Ectodermal cell (in vitro differentiated cells): ENCODE data around the gene TOP1.
"Not testable (repeated sequence)": the region's sequence is repeated elsewhere in the genome, so short reads cannot be mapped to it uniquely, and the experiment has no call there.

Source experiments
- H3K27ac ChIP-seq: 2 replicates; pipeline ENCODE4 v1.7.0; 2013; ENCODE audit warnings: mild to moderate bottlenecking, low read depth, low read length; ENCODE audit not compliant: insufficient read depth, poor library complexity, severe bottlenecking
- H3K27me3 ChIP-seq: 2 replicates; pipeline ENCODE4 v1.7.0; 2013; ENCODE audit warnings: mild to moderate bottlenecking, low read length; ENCODE audit not compliant: insufficient read depth, control insufficient read depth, poor library complexity, severe bottlenecking
- H3K36me3 ChIP-seq: one replicate; pipeline ENCODE4 v1.7.0; 2013; ENCODE audit warnings: low read length; ENCODE audit not compliant: control insufficient read depth, insufficient read depth
- H3K4me1 ChIP-seq: one replicate; pipeline ENCODE4 v1.7.0; 2013; ENCODE audit warnings: low read length; ENCODE audit not compliant: control insufficient read depth, insufficient read depth
- H3K4me3 ChIP-seq: 2 replicates; pipeline ENCODE4 v1.7.0; 2013; ENCODE audit warnings: low read depth, low read length, control low read depth; ENCODE audit not compliant: insufficient read depth
- H3K9me3 ChIP-seq: 2 replicates; pipeline ENCODE4 v1.7.0; 2013; ENCODE audit warnings: mild to moderate bottlenecking, low read length, moderate library complexity; ENCODE audit not compliant: control insufficient read depth
- WGBS, 2 experiments: methylation state at CpG; one replicate each; pipeline ENCODE4 v1.1.7; 2013; ENCODE audit warnings: missing lambda C conversion rate in 2 of 2; 5-methylcytosine and 5-hydroxymethylcytosine counted together

Gene TOP1

GRCh38 chr20:41003936-41004294 is 24.7 kb upstream of the TOP1 start:
- H3K36me3 ChIP-seq, H3K9me3 ChIP-seq, H3K4me1 ChIP-seq, H3K27ac ChIP-seq, H3K4me3 ChIP-seq, H3K27me3 ChIP-seq: not testable (repeated sequence)
- WGBS, 2 experiments: 86 to 92% methylated on average over 6 of the region's 6 CpGs

DNA sequence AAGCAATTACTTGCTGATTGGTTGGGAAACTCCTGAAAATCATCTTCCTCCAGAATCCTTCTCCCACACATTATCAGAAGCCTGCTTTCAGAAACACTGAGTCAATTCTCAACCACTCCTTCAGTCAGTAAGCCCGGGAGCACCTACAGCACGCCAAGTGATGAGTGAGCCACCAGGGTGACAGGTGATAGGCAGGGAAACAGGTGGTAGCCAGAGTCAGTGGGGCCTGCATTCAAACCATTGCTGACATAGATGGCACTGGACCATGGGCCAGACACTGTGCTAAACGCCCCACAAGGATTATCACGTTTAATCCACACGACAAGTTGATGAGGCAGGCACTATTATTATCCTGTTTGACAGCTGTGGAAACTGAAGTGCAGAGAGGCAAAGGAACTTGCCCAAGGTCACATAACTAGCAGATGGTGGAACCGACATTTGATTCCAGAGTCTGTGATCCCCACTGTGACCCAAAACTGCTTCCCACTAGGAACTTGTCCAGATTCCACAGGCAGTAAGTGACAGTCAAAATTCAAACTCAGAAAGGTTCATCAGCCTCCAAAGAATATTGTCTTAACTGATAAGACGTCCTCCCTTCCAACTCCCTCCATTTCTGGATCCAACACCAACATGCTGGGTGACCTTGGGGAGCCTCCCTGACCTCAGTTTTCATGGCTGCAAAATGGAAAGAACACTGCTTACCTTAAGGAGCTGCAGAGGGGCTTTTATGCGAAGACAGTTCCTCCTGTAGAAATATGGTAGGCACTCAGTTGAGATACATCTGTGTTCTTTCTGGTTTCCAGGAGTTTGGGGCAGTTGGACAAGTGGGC is 23.9 kb upstream of the TOP1 start:
- 91 to 93% methylated on average over 8 of the region's 8 CpGs for WGBS, 2 experiments
- H3K36me3 ChIP-seq: no peaks in the 10 kb centered on the region
- no peaks in the 10 kb centered on the region for H3K27me3 ChIP-seq
- no peak overlapping the region for H3K4me3 ChIP-seq
- no peaks in the 10 kb centered on the region for H3K4me1 ChIP-seq
- H3K27ac ChIP-seq: no peak overlapping the region
- H3K9me3 ChIP-seq: peaks cover 2% of the 10 kb centered on the region

GRCh38 chr20:41005361-41005729 is 23.3 kb upstream of the TOP1 start:
- no peaks in the 10 kb centered on the region for H3K4me1 ChIP-seq
- 94% methylated on average over 4 of the region's 4 CpGs for WGBS, 2 experiments
- H3K36me3 ChIP-seq: no peaks in the 10 kb centered on the region
- no peak overlapping the region for H3K27ac ChIP-seq
- H3K9me3 ChIP-seq: peaks cover 2% of the 10 kb centered on the region
- no peak overlapping the region for H3K4me3 ChIP-seq
- H3K27me3 ChIP-seq: no peaks in the 10 kb centered on the region

DNA sequence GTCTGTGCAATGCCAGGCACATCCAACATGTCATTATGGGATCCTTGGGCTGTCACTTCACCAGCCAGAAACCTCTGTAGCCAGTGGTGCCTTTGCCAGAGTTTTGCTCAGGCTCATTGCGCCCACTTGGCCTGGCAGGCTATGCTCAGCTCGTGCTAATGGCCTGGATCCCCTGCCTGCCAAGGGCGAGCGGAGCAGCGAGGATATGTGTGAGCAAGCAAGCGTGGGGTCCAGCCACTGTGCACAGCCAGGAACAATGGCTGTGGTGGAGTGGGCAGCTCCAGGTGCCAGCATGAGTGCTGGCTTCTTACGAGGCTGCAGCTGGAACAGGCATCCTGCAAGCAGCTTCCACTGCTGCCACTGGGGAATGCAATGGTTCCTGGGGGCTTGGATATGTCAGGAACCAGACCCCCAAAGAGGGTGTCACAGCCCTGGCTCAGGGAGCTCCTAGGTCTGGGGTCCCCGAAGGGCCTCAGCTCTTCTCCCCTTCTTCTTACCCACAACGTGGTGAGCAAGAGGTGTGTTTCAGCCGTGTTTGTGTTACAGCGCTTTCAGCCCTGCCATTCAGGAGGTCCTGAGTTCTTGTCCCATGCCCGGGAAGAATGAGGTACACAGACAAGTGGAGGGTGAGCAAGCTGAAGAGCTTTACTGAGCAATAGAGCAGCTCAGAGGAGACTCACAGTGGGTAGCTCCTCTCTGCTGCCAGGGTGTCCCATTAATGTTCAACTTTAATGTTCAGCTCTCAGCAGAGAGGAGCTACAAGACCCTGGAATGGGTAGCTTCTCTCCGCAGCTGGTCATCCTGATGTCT is 22.3 kb upstream of the TOP1 start:
- Histone ChIP-seq H3K36me3 (no peaks in the 10 kb centered on the region), H3K9me3 (peaks cover 2% of the 10 kb centered on the region), H3K4me1 (no peaks in the 10 kb centered on the region), H3K27me3 (no peaks in the 10 kb centered on the region), H3K27ac (no peak overlapping the region), H3K4me3 (no peak overlapping the region)
- 94 to 95% methylated on average over 13 of the region's 13 CpGs for WGBS, 2 experiments

- 93 to 94% methylated on average over 2 of the region's 2 CpGs for WGBS, 2 experiments
Measured at GRCh38 chr20:41006936-41007474, 21.6 kb upstream of the TOP1 start.

DNA sequence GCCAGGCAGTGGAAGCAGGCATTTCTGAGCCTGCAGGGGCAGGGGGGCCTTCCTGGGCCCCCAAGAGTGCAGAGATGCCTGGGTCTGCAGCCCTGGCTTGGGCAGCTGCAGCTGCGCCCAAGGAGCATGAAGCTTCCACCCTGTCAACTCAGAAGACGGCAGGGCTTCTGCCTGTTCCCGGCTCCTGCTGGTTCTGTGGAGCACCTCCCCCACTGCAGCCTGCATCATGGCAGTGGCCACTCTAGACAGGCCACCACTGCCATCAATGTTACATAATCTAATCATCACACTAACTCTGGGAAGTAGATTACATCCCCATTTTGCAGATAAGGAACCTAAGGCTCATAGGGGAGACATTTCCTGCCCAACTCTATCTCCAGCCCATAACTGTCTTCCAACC is 21.1 kb upstream of the TOP1 start:
- peaks cover 2% of the 10 kb centered on the region for H3K9me3 ChIP-seq
- no peaks in the 10 kb centered on the region for H3K27me3 ChIP-seq
- 92 to 93% methylated on average over 3 of the region's 3 CpGs for WGBS, 2 experiments
- no peaks in the 10 kb centered on the region for H3K4me1 ChIP-seq
- H3K4me3 ChIP-seq: no peak overlapping the region
- no peaks in the 10 kb centered on the region for H3K36me3 ChIP-seq
- no peak overlapping the region for H3K27ac ChIP-seq

More at GRCh38 chr20:41006936-41007474, 21.6 kb upstream of the TOP1 start:
- Histone ChIP-seq H3K27ac (no peak overlapping the region), H3K27me3 (no peaks in the 10 kb centered on the region), H3K4me3 (no peak overlapping the region), H3K4me1 (no peaks in the 10 kb centered on the region), H3K36me3 (no peaks in the 10 kb centered on the region), H3K9me3 (peaks cover 2% of the 10 kb centered on the region)

- Histone ChIP-seq H3K36me3 (no peaks in the 10 kb centered on the region), H3K27me3 (no peaks in the 10 kb centered on the region), H3K9me3 (peaks cover 2% of the 10 kb centered on the region), H3K4me1 (no peaks in the 10 kb centered on the region), H3K4me3 (no peak overlapping the region), H3K27ac (no peak overlapping the region)
- WGBS, 2 experiments: 97 to 98% methylated on average over 3 of the region's 3 CpGs
Measured at GRCh38 chr20:41009946-41010345, 18.7 kb upstream of the TOP1 start.

- 87 to 88% methylated on average over 5 of the region's 5 CpGs for WGBS, 2 experiments
- H3K4me3 ChIP-seq: no peak overlapping the region
- H3K27me3 ChIP-seq: no peaks in the 10 kb centered on the region
- H3K27ac ChIP-seq: no peak overlapping the region
- no peaks in the 10 kb centered on the region for H3K4me1 ChIP-seq
- H3K9me3 ChIP-seq: no peaks in the 10 kb centered on the region
- no peaks in the 10 kb centered on the region for H3K36me3 ChIP-seq
Measured at GRCh38 chr20:41011551-41012067, 17.0 kb upstream of the TOP1 start.

GRCh38 chr20:41014561-41015088 is 14.0 kb upstream of the TOP1 start:
- 94 to 96% methylated on average over 6 of the region's 6 CpGs for WGBS, 2 experiments
- Histone ChIP-seq H3K27me3 (no peaks in the 10 kb centered on the region), H3K4me3 (no peak overlapping the region), H3K36me3 (no peaks in the 10 kb centered on the region), H3K4me1 (no peaks in the 10 kb centered on the region), H3K9me3 (no peaks in the 10 kb centered on the region), H3K27ac (no peak overlapping the region)
